ENCODE data around the gene PLA2G4D.

The PLA2G4D gene

DNA sequence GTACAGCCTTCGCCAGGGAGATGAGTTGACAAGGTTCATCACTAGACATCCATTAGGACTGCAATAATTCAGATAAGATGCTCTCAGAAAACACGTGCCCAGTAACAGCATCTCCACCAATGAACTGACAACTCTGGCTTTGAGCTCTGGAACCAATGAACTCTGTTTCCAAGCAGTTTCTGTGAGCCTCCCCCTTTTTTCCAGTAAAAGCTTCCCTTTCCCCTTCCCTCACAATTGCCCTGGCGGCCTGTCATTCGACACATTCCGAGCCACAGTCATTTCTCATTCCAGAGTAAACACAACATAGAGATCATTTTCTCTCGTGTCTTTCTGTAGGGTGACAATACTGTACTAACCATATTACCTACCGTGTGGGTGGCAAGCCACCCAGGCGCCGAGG, 3.6 kb downstream of the PLA2G4D start:
- DNase-seq (ENCODE audit: low read depth): no peak

DNA sequence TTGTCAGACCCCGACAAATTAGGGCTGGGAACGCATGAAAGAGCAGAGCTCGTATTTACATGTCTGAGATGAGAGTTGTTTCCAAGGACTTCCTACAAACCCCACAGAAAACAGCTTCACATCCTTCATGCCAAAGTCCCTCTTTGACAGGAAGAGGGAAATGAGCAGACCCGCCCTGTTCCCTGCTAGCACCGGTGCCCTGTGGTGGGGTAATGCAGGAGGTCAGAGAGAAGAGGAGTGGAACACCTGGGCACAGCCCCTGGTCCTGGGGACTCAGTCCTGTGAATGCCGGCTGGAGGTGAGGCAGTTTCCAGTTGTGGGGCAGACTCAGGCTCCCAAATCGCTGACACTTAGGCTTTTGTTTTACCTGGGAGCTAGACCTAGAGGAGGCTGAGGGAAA, 4.0 kb downstream of the PLA2G4D start:
- no peak for DNase-seq (ENCODE audit: low read depth)

DNA sequence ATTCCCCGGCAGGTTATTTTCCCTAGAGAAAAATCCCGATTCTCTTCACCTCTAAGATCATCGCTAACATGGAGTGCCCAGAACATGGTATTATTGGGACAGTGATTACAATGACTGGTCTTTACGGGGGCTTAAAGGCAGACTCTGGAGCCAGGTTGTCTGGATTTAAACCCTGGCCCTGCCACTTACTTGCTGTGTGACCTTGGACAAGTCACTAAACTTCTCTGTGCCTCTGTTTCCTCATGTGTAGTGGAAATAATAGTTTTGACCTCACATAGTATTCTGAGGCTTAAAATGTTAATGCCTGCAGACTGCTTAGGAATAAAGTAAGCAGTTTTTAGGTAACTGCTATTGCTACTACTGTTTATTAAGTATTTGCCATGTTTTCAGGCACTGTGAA, 4.4 kb downstream of the PLA2G4D start:
- no peak for DNase-seq (ENCODE audit: low read depth)

DNA sequence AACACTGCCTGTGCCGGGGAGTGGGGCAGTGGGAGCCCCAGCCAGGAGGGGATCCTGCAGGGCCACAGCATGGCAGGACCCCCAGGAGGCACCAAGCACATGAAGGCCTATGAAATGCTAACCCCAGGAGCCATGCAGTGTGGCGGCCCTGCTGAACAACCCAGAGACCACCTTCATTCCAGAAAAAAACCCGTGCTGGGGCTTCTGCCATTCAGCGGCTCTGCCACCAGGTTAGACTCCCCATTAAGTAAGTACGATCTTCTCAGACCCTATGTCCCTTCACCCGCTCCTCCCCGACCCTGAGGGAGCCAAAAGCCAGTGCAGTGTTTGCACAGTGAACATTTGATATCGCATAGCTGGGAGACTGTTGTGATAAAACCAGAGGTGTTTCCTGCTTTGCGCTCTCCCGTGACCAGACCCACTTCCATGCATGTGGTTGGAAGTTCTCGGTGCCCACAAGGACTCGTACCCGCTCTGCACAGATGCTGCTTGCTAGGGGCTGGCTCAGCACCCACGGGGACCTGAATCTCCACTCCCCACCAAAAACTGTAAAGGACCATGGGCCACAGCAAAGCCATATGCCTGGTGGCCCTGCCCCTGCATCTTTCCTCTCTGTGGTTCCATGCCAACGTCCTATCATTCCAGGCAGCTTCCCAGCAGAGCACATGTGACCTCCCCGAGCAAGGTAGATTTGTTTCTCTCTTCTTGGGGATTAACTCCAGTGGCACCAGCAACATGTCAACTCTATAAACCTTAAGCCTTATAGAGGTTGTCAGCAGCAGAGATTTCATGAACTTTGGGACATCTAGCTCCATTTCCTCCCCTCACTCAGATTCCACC, 5.3 kb downstream of the PLA2G4D start:
- no peak for DNase-seq (ENCODE audit: low read depth)

GRCh38 chr15:42087926-42088800, 6.2 kb downstream of the PLA2G4D start:
- no peak for DNase-seq (ENCODE audit: low read depth)

GRCh38 chr15:42087460-42087859, 6.9 kb downstream of the PLA2G4D start:
- DNase-seq (ENCODE audit: low read depth): no peak

GRCh38 chr15:42085721-42086120, 8.6 kb downstream of the PLA2G4D start:
- no peak for DNase-seq (ENCODE audit: low read depth)

- no peak for DNase-seq (ENCODE audit: low read depth)
Measured at GRCh38 chr15:42085236-42085605, 9.1 kb downstream of the PLA2G4D start.

- DNase-seq (ENCODE audit: low read depth): no peak
Measured at GRCh38 chr15:42084465-42085235, 9.7 kb downstream of the PLA2G4D start.

GRCh38 chr15:42083916-42084315, 10.4 kb downstream of the PLA2G4D start:
- no peak for DNase-seq (ENCODE audit: low read depth)

DNA sequence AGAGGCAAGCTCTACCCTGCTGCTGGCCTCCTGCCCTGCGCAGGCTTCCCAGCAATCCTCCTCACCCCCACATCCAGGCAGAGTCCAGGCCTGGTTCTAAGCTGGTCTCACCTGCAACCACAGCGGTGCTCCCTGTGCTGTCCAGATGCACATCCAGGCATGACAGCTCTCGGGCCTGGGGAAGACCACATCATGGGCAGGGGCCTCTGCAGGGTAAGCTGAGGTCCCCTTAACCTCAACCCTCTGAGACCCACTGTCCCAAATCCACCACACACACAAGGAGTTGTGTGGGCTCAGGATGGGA, 10.8 kb downstream of the PLA2G4D start:
- no peak for DNase-seq (ENCODE audit: low read depth)

DNA sequence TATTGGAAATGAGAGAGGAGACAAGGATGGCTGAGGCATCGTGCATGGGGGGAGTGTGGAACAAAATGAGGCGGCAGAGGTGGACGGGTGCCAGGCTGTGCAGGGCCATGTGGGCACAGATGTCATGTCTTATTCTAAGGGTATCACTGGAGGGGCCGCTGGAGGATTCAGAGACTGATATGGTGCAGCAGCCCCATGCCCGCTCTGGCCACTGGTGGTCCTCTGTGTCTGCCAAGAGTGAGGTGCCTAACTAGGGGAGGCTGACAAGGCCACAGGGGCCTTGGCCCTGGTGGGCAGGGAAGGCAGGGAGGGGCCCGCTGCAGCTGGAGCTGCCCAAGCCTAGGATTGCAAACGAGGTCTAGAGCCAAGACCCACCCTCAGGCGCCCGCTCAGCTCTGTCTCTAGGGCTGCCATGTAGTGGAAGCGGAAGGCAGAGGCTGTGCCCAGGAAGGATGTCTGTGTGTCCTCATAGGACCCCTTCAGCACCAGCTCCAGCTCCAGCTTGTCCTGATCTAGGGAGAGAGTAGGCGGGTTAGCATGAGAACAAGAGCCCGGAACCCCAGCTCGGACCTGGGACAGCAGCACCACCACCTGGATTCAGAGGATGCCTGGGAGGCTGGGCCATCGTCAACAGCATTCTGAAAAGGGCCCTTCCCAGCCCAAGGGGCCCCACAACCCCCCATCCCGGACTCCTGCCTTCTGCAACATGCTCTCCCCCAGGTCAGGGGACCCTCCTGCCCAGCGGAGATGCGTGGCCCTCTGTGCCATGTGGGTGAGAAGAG, 11.3 kb downstream of the PLA2G4D start:
- no peak for DNase-seq (ENCODE audit: low read depth)

DNA sequence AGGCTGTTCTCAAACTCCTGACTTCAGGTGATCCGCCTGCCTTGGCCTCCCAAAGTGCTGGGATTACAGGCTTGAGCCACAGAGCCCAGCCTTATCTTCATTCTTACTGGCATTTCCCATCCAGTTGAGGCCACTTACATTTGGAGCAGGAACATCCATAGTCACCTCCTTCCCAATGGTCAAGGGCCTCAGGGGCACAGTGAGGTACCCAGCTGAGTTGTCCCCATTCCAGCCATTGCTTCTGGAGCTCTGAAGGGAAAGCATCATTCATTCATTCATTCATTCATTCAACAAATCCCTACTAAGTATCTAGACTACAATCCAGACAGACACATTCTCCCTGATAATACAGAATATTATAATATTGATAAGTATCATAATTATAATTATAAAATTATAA, 12.2 kb downstream of the PLA2G4D start:
- no peak for DNase-seq (ENCODE audit: low read depth)

DNA sequence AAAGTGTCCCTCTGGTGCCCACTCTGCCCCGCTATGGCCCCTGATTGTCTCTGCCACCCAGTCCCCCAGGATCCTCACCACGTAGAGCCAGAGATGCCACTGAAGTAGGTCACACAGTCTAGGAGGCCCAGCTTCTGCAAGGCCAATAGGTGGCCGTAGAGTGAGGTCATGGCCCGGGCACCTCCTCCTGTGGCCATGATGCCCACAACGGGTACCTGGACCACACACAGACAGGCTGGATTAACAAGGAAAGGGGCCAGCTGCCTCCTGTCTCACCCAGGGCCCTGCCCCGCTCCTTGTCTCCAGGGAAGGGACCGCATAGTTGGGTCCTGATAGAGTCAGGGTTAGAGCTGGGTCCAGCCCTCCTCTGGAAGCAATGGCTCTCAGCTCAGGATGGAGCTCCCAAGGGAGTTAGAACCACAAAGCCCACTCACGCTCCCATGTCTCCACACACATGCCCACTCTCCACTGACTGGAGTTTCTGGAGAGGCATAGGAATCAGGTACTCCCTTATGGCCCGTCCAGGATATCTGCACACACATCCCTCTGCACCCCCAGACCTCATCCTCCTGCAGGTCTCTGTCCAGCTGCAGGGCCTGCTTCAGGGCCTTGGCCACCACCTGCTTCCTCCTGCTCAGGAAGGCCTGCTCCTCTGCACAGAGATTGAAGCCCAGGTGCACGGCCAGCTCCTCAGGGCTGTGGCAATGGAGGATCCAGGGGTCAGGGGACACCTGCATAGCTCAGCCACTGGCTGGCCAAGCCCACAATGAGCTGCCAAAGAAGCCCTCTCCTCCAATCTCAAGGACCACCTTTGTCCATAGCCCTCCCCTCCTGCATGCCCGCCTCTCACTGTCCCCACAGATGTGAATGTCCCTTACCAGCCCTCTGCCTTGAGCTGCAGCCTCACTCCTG, 13.2 kb downstream of the PLA2G4D start:
- DNase-seq (ENCODE audit: low read depth): no peak

- DNase-seq (ENCODE audit: low read depth): no peak
Measured at GRCh38 chr15:42080186-42080918, 14.0 kb downstream of the PLA2G4D start.

DNA sequence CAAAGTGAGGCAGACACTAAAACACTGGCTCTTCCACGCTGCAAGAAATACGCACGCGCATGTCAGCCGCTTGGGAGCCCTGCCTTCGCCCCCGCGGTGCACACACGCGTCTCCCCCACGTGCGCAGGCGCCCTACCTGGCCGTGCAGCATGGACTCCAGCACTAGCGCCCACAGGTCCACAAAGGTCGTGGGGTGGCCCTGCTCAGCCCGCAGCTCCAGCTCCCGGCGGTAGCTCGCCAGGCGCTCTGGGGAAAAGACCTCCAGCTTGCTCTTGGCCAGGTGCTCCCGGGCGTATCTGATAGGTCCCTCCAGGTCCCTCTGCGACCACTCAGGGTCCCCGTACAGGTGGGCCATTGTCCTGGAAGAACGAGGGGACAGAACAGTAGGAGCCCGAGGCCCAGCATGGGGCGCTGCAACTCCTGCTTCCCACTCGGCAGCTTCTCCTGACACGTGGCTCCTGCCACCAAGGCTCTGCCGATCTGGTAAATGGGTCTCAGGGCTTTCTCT, 14.9 kb downstream of the PLA2G4D start:
- DNase-seq (ENCODE audit: low read depth): no peak

GRCh38 chr15:42078903-42079302, 15.5 kb downstream of the PLA2G4D start:
- no peak for DNase-seq (ENCODE audit: low read depth)

DNA sequence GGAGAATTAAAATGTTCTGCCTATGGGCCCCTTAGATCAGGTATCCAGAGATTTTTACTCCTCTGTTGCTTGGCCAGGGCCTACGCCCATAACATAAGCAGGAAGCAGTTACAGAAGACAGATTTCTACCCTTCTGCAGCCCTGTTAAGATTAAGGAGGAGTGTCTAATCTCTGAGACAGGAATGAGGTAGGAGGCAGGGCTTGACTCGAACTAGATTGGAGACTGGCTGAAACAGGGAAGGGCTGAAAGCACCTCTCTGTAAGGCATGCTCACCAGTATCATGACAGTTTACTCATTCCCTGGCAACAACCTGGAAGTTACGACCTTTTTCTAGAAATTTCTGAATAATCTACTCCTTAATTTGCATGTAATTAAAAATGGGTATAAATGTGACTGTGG, 16.7 kb downstream of the PLA2G4D start:
- no peak for DNase-seq (ENCODE audit: low read depth)

GRCh38 chr15:42073418-42073817, 20.9 kb downstream of the PLA2G4D start:
- no peak for DNase-seq (ENCODE audit: low read depth)

DNA sequence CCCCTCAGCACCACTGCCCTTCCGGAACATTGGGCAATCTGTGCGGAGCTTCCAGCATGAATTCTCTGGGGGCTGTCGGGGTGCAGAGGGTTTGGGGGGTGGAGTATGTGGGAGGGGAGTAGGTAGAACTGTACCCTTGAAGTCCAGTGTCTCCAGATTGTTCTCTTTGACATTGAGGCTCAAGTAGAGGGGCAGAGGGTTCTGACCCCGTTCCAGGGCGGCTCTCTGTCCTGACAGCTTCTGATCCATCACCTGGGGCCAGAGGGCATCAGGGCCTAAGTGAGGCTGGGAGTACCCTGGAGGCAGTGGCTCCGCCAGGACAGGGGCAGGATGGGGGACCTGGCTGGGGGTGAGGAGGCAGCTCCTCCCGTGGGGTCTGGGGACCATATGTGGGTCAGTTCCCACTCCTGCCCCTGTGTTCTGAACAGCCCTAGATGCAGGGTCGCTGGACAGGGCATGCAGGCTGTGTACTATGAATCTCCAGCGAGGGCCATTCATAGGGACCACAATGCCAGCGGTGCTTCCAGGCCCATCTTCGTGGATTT, 22.1 kb downstream of the PLA2G4D start:
- no peak for DNase-seq (ENCODE audit: low read depth)
